GM19372 (cell line): ENCODE results near the gene MT1H.
"Not testable (repeated sequence)": the region's sequence is repeated elsewhere in the genome, so short reads cannot be mapped to it uniquely, and the experiment has no call there.

ENCODE experiments used
- ATAC-seq: cut with Tn5 transposase; IDR thresholded peaks from one replicate; pipeline ENCODE4 v1.9.1; 2021; ENCODE audit warnings: mild to moderate bottlenecking, low read depth, moderate library complexity; ENCODE audit not compliant: unreplicated experiment

MT1H gene

GRCh38 chr16:56711862-56712261 lies 42.2 kb downstream of the MT1H start:
- ATAC-seq, result no peak

GRCh38 chr16:56713794-56714193 lies 44.2 kb downstream of the MT1H start:
- ATAC-seq, result no peak

GRCh38 chr16:56715126-56715525 lies 45.5 kb downstream of the MT1H start:
- ATAC-seq, result no peak

DNA sequence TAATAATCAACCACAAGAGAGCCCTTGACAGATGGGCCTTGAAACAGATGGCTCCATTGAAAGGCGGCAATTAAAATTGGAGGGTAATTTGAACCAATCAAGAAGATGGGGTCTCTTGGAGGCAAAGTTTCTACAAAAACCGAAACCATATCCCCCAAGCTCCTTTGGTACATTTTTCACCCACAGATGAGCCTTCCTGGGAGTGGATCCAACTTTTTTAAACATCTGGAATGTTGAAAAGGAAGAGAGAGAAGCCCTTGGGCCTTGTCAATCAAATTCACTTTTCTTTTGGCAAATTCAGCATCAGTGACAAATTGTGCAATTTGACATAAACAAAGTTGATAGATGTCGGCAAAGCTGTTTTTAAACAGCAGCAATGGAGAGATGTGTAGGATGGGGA lies 47.1 kb downstream of the MT1H start:
- ATAC-seq, result no peak

- not testable (repeated sequence) for ATAC-seq
These were observed 47.9 kb downstream of the MT1H start for GRCh38 chr16:56717532-56717931.
